ENCODE data around the gene POLR2E. TPM values are rescaled to one million over a fixed set of nuclear protein-coding genes. Genes with fewer than 3 reads are reported as not detected.

POLR2E gene
- total RNA-seq, 1 experiment from 2014 or later, result 261 TPM

- H3K27me3 ChIP-seq (ENCODE audit: insufficient read depth, low read length), result no peaks in the 10 kb centered on the region; the same call in 1 of the 2 replicates
- no peaks in the 10 kb centered on the region for H3K4me1 ChIP-seq (ENCODE audit: insufficient read depth, low read length)
- Mint-ChIP-seq H3K4me1 (peaks cover 4 to 8% of the 10 kb centered on the region in 2 experiments; a peak in 3 of 4 replicates), H3K9me3 (no peaks in the 10 kb centered on the region), H3K27me3 (ENCODE audit: low read depth) (peaks cover 11% of the 10 kb centered on the region), H3K4me3 (no peak overlapping the region; a peak in 1 of 5 replicates), H3K36me3 (ENCODE audit: insufficient read depth in 1 of 3, low read depth in 3 of 3) (peaks cover 9 to 49% (median 38%) of the 10 kb centered on the region in 3 experiments), H3K27ac (no peak overlapping the region)
- no peak overlapping the region for H4K5ac ChIP-seq (ENCODE audit: insufficient read length, low read depth, low read length)
- no peaks in the 10 kb centered on the region for H3K9me3 ChIP-seq (ENCODE audit: control insufficient read depth, low read depth, low read length)
- H3K56ac ChIP-seq (ENCODE audit: insufficient read length, low read depth, low read length), result no peak overlapping the region
- no peaks in the 10 kb centered on the region for H4K20me1 ChIP-seq (ENCODE audit: control insufficient read depth, insufficient read depth, insufficient read length)
- H3K18ac ChIP-seq (ENCODE audit: insufficient read length, low read depth, low read length), result no peak overlapping the region
- no peak overlapping the region for H2BK5ac ChIP-seq (ENCODE audit: insufficient read length, low read length)
- no CpG with 5 or more reads among the region's 4 CpGs for WGBS (ENCODE audit: extremely low coverage, insufficient read length, low lambda C conversion rate)
- no peaks in the 10 kb centered on the region for H3K79me2 ChIP-seq (ENCODE audit: insufficient read depth, low read length)
- H3K23me2 ChIP-seq (ENCODE audit: insufficient read length, low read depth, low read length, poor library complexity, severe bottlenecking), result peaks cover 5% of the 10 kb centered on the region
- no peak overlapping the region for H2BK12ac ChIP-seq (ENCODE audit: insufficient read length, low read depth, low read length)
- no peak overlapping the region for H4K91ac ChIP-seq (ENCODE audit: insufficient read length, low read depth, low read length)
- TF ChIP-seq, protein P1, sequence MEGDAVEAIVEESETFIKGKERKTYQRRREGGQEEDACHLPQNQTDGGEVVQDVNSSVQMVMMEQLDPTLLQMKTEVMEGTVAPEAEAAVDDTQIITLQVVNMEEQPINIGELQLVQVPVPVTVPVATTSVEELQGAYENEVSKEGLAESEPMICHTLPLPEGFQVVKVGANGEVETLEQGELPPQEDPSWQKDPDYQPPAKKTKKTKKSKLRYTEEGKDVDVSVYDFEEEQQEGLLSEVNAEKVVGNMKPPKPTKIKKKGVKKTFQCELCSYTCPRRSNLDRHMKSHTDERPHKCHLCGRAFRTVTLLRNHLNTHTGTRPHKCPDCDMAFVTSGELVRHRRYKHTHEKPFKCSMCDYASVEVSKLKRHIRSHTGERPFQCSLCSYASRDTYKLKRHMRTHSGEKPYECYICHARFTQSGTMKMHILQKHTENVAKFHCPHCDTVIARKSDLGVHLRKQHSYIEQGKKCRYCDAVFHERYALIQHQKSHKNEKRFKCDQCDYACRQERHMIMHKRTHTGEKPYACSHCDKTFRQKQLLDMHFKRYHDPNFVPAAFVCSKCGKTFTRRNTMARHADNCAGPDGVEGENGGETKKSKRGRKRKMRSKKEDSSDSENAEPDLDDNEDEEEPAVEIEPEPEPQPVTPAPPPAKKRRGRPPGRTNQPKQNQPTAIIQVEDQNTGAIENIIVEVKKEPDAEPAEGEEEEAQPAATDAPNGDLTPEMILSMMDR (conservative IDR thresholded peaks at IDR 0.05), result no peak
- no peak overlapping the region for H2AFZ ChIP-seq (ENCODE audit: low read length)
- H2BK120ac ChIP-seq (ENCODE audit: low read depth, low read length, poor library complexity, severe bottlenecking), result no peak overlapping the region
- DNase-seq, result no peak
- no peak overlapping the region for H3K23ac ChIP-seq (ENCODE audit: insufficient read length, low read depth, low read length)
- no peak overlapping the region for H3K9ac ChIP-seq (ENCODE audit: extremely low read depth, insufficient read length, low read length)
- H3T11ph ChIP-seq (ENCODE audit: low read length), result no peak overlapping the region
- no peak overlapping the region for H3K27ac ChIP-seq (ENCODE audit: insufficient read length, low read depth, low read length)
- H3K4ac ChIP-seq (ENCODE audit: low read depth, low read length), result no peak overlapping the region
- H2AK5ac ChIP-seq (ENCODE audit: insufficient read length, low read length), result no peak overlapping the region
- no peak overlapping the region for H2BK20ac ChIP-seq (ENCODE audit: low read depth, low read length, poor library complexity, severe bottlenecking)
- no peak overlapping the region for H3K4me2 ChIP-seq (ENCODE audit: insufficient read depth, insufficient read length, low read length)
- no peaks in the 10 kb centered on the region for H3K79me1 ChIP-seq (ENCODE audit: insufficient read depth, low read depth, low read length, poor library complexity, severe bottlenecking)
- H2BK15ac ChIP-seq (ENCODE audit: low read depth, low read length), result no peak overlapping the region
- no peak overlapping the region for H3K14ac ChIP-seq (ENCODE audit: insufficient read depth, low read length)
- H4K8ac ChIP-seq (replicated peaks; ENCODE audit: insufficient read length, low read depth, low read length), result no peak overlapping the region
These were observed 19.2 kb downstream of the POLR2E start for GRCh38 chr19:1076046-1076386.
